Ovary (tissue), 9 donors: ENCODE measurements around the gene SLC25A51. TPM values are rescaled to one million over a fixed set of nuclear protein-coding genes. Genes with fewer than 3 reads are reported as not detected.

Experiments
- DNase-seq, 5 donors: peaks; one replicate each; pipeline ENCODE4 v3.0.0-alpha.2; 2019 to 2020
- H3K27ac ChIP-seq, 2 donors: fragments of 200-600 bp; one replicate each; pipeline versions ENCODE4 v1.5.1 to v1.8.0; 2019 to 2022
- H3K27me3 ChIP-seq: fragments of 200-600 bp; one replicate; pipeline ENCODE4 v1.8.0; 2022
- H3K36me3 ChIP-seq: fragments of 200-600 bp; sonication (generic); one replicate; pipeline ENCODE4 v1.5.1; 2019
- H3K4me1 ChIP-seq: one replicate; pipeline ENCODE4 v1.8.1; 2013; ENCODE audit warnings: mild to moderate bottlenecking, moderate library complexity; ENCODE audit not compliant: insufficient read depth
- H3K4me3 ChIP-seq: fragments of 200-600 bp; sonication (generic); one replicate; pipeline ENCODE4 v1.5.1; 2017
- H3K9me3 ChIP-seq, 2 donors: fragments of 200-600 bp in 1 of 2; sonication (generic) in 1 of 2; one replicate each; pipeline versions ENCODE4 v1.5.1 to v1.8.1; 2013 to 2019; ENCODE audit warnings: mild to moderate bottlenecking in 1 of 2, moderate library complexity in 1 of 2
- EP300 ChIP-seq: sonication (generic); formaldehyde crosslinking; IDR thresholded peaks from one replicate; pipeline ENCODE4 v1.6.1; 2017; ENCODE audit warnings: antibody characterized with exemption
- POLR2A ChIP-seq: fragments of 450-650 bp; IDR thresholded peaks from one replicate; pipeline ENCODE4 v1.6.1; 2017; ENCODE audit warnings: antibody characterized with exemption, mild to moderate bottlenecking, moderate library complexity
- WGBS, 3 donors: extraction: QIAGEN DNeasy Blood & Tissue Kit in 1 of 3; methylation state at CpG; one replicate each; pipeline versions ENCODE4 v1.1.5 to v1.1.7; 2013 to 2017; 5-methylcytosine and 5-hydroxymethylcytosine counted together
- intact Hi-C, 4 donors: fragments of 100-400 bp; cut with DNase I; formaldehyde crosslinking; loops; one replicate each; pipeline versions ENCODE4 v1.11.0 to v1.15.1; 2022 to 2023
- polyA plus RNA-seq, 2 donors: library from polyadenylated mRNA; stranded (reverse); fragments of 200-250 nt in 1 of 2; fragments of 350-450 nt in 1 of 2; fragmentation: Illumina TruSeq in 1 of 2; extraction: RNeasy Lipid Tissue Mini Kit (QIAGEN cat#74804) in 1 of 2; gene quantifications; one replicate each; pipeline ENCODE4 v1.2.3, GENCODE V29; 2013 to 2014
- total RNA-seq, 7 donors: library from RNA; depleted of rRNA in 2 of 7; stranded (reverse); fragments of >200 nt in 2 of 7; fragmentation: NEBNext Ultra II Directional in 3 of 7; extraction: Animal tissue kit (Norgen Biotek cat#: 25700) in 3 of 7; gene quantifications; one replicate each; pipeline versions ENCODE4 v1.1.0 to v1.2.4, GENCODE V29; 2016 to 2023
- TF ChIP-seq, protein P1 (sequence below), 3 donors: fragments of 450-650 bp in 2 of 3; fragments of 200-600 bp in 1 of 3; IDR thresholded peaks; one replicate each; pipeline versions ENCODE4 v1.5.1 to v1.8.0; 2016 to 2022; ENCODE audit warnings: antibody characterized with exemption in 3 of 3, mild to moderate bottlenecking in 1 of 3
- donor health status: DM: no; HTN: no; CAD: no; lungs with moderate emphysema.
- donor health status: DM: no; HTN: no; CAD: no.
- donor health status: Bipolar disorder and iron deficiency.
- donor health status: DM: yes; HTN: yes; CAD: no.
- donor health status: DM: no; HTN: no; CAD: no.
- donor health status: DM: yes; HTN: yes; CAD: no.

SLC25A51 gene
- total and polyA plus RNA-seq, 9 donors = 5.1 to 24.1 (median 20.6) TPM

DNA sequence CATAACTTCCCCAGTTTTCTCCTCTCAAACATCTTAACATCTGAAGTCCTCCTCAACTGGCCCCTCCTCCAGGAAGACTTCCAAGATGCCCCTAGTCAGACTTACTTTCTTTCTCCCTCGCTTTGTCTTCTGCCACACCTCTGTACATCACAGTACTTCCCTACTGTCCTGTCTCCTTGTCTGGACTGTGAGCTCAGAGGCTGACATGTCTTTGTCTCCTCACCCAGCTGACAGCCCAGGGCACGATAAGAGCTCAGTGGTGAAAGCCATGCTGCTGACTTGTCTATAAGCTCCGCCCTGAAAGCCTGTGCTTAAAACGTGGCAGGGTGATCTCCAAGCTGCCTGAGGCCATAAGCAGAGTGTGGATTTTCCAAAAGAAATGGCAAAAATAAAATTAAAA lies 33.0 kb upstream of the SLC25A51 start:
- Histone ChIP-seq H3K36me3 (no peaks in the 10 kb centered on the region), H3K4me1 (peaks cover 10% of the 10 kb centered on the region), H3K27me3 (no peaks in the 10 kb centered on the region), H3K9me3 (no peaks in the 10 kb centered on the region), H3K27ac (no peak overlapping the region), H3K4me3 (no peak overlapping the region)
- no peak for DNase-seq
- WGBS, 3 donors = 48 to 57% (median 53%) methylated on average over 4 of the region's 4 CpGs
- intact Hi-C loops = no loop called here
- TF ChIP-seq EP300 = no peak
- TF ChIP-seq, protein P1, sequence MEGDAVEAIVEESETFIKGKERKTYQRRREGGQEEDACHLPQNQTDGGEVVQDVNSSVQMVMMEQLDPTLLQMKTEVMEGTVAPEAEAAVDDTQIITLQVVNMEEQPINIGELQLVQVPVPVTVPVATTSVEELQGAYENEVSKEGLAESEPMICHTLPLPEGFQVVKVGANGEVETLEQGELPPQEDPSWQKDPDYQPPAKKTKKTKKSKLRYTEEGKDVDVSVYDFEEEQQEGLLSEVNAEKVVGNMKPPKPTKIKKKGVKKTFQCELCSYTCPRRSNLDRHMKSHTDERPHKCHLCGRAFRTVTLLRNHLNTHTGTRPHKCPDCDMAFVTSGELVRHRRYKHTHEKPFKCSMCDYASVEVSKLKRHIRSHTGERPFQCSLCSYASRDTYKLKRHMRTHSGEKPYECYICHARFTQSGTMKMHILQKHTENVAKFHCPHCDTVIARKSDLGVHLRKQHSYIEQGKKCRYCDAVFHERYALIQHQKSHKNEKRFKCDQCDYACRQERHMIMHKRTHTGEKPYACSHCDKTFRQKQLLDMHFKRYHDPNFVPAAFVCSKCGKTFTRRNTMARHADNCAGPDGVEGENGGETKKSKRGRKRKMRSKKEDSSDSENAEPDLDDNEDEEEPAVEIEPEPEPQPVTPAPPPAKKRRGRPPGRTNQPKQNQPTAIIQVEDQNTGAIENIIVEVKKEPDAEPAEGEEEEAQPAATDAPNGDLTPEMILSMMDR (IDR thresholded peaks at IDR 0.05) = no peak
- TF ChIP-seq POLR2A = no peak

DNA sequence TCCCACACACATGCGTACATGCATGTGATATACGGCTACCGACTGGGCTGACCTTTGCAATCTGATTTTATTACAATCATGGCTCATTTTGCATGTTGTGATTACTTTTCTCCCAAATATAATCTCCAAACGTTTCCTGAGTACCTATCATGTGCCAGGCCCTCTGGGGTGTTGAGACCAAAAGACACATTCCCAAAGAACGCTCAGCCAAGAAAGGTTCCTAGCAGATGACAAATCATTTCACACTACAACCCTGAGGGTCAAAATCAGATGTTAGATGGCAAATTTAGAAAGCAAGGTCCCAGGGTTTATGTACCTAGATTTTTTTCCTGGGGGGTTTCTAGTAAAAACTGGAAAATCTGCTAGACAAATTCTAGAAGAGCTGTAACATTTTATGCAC lies 32.4 kb upstream of the SLC25A51 start:
- Histone ChIP-seq H3K36me3 (no peaks in the 10 kb centered on the region), H3K27ac (no peak overlapping the region), H3K9me3 (no peaks in the 10 kb centered on the region), H3K4me1 (peaks cover 10% of the 10 kb centered on the region), H3K27me3 (no peaks in the 10 kb centered on the region), H3K4me3 (no peak overlapping the region)
- WGBS, 3 donors = 86 to 88% (median 87%) methylated on average over 5 of the region's 5 CpGs
- no peak for DNase-seq
- TF ChIP-seq EP300 (no peak), POLR2A (no peak)
- TF ChIP-seq, protein P1 (IDR thresholded peaks at IDR 0.05) = no peak
- intact Hi-C loops = no loop called here

DNA sequence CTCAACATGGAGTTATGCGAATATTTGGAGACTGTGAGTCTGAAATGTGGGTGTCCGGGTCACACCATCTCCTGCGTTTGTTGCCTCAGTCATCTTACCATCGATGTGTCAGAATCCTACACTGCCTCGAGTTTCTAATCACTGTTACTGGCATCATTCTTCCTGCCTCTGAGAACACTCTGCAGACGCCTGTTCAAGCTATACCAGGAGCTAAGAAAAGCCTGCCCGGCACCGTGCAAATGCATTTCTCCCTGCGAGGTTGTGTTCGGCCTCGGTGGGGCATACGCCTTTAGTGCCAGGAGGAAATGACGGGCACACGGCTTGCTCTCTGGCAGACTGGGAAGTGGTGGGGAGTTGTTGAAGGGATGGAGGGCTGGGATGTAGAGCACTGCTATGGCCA lies 31.2 kb upstream of the SLC25A51 start:
- Histone ChIP-seq H3K36me3 (no peaks in the 10 kb centered on the region), H3K4me1 (peaks cover 10% of the 10 kb centered on the region), H3K27ac (no peak overlapping the region), H3K9me3 (no peaks in the 10 kb centered on the region), H3K27me3 (no peaks in the 10 kb centered on the region), H3K4me3 (no peak overlapping the region)
- intact Hi-C loops = no loop called here
- TF ChIP-seq, protein P1 (IDR thresholded peaks at IDR 0.05) = no peak
- no peak for TF ChIP-seq POLR2A
- TF ChIP-seq EP300 = no peak
- no peak for DNase-seq
- WGBS, 3 donors = 89 to 92% (median 91%) methylated on average over 14 of the region's 14 CpGs

DNA sequence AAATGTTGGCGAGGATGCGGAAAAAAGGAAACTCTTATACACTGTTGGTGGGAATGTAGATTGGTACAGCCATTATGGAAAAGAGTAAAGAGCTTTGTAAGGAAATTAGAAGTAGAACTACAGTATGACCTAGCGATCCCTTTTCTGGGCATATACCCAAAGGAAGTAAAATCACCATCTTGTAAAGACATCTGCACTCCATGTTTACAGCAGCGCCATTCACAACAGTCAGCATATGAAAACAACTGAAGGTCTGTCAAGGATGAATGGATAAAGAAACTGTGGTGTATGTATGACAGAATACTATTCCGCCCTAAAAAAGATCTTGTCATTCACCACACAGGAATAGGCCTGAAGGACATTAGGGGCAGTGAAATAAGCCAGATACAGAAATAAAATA lies 27.7 kb upstream of the SLC25A51 start:
- Histone ChIP-seq H3K36me3 (no peaks in the 10 kb centered on the region), H3K4me1 (no peaks in the 10 kb centered on the region), H3K9me3 (no peaks in the 10 kb centered on the region), H3K4me3 (no peak overlapping the region), H3K27ac (no peak overlapping the region), H3K27me3 (no peaks in the 10 kb centered on the region)
- intact Hi-C loops = no loop called here
- no peak for DNase-seq
- WGBS, 3 donors = 95 to 98% (median 97%) methylated on average over 5 of the region's 5 CpGs
- no peak for TF ChIP-seq EP300
- TF ChIP-seq POLR2A = no peak
- TF ChIP-seq, protein P1 (IDR thresholded peaks at IDR 0.05) = no peak

DNA sequence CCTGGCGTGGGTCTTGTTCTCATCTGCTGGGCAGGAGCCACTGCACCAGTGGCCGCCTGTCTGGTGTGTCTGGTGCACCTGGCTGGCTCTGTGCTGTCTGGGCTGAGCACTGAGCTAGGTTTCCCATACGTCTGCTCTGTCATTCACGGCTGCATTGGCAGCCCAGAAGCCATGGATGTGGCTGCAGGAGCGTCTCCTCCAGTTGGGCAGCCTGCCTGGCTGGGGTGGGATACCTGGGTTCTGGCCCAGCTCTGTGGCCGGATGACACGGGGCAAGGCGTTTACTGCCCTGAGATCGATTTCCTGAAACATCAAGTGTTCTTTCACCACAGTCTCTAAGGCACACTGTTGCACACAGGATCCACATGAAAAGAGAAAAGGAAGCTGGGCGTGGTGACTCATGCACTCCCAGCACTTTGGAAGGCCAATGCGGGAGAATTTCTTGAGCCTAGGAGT lies 25.5 kb upstream of the SLC25A51 start:
- no peaks in the 10 kb centered on the region for H3K27me3 ChIP-seq
- no peaks in the 10 kb centered on the region for H3K36me3 ChIP-seq
- no peak for DNase-seq
- H3K4me1 ChIP-seq = no peaks in the 10 kb centered on the region
- H3K4me3 ChIP-seq = no peak overlapping the region
- 78 to 89% (median 85%) methylated on average over 11 of the region's 11 CpGs for WGBS, 3 donors
- H3K27ac ChIP-seq = no peak overlapping the region
- H3K9me3 ChIP-seq = no peaks in the 10 kb centered on the region
- TF ChIP-seq EP300 = no peak
- TF ChIP-seq, protein P1 (IDR thresholded peaks at IDR 0.05) = no peak
- TF ChIP-seq POLR2A = no peak
- intact Hi-C loops = no loop called here
